CD4-positive, alpha-beta T cell treated with Interleukin-10 for 1 hour (primary cell): Measurements from ENCODE around the gene MED16.
"Not testable (repeated sequence)": the region's sequence is repeated elsewhere in the genome, so short reads cannot be mapped to it uniquely, and the experiment has no call there.

Experiments
- DNase-seq: peaks from one replicate; pipeline ENCODE4 v3.0.0-alpha.2; 2020

MED16 gene

DNA sequence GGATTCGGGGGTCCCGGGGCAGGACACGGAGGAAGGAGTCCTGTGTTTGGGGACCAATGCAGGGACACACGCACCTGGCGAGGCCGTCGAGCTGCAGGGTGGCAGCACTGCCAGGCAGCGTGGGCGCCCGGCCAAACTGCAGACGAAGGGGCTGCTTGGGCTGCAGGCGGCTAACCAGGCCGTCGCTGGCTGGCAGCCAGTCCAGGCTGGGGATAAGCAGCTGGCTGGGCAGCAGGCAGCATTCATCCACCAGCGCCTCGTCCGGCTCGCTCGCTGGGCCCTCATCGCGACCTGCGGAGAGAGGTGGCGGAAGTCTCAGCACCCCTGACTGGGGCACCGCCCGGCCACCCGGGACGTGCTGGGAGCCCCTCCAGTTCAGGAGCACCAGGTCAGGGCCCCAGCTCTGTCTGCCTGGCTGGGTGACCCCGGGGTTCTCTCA lies 22.0 kb downstream of the MED16 start:
- no peak for DNase-seq

DNA sequence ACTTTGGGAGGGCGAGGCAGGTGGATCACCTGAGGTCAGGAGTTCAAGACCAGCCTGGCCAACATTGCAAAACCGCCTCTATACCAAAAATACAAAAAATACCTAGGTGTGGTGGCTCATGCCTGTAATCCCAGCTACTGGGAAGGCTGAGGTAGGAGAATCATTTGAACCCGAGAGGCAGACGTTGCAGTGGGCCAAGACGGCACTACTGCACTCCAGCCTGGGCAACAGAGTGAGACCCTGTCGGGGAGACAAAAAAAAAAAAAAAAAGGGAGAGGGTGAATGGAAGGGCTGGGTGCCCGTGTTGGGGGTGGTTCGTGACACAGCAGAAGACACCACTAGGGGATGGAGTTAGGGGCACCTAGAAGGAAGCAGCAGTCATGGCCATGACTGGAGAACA lies 22.7 kb downstream of the MED16 start:
- DNase-seq = no peak

- no peak for DNase-seq
These were observed 23.5 kb downstream of the MED16 start for GRCh38 chr19:869245-870177.

DNA sequence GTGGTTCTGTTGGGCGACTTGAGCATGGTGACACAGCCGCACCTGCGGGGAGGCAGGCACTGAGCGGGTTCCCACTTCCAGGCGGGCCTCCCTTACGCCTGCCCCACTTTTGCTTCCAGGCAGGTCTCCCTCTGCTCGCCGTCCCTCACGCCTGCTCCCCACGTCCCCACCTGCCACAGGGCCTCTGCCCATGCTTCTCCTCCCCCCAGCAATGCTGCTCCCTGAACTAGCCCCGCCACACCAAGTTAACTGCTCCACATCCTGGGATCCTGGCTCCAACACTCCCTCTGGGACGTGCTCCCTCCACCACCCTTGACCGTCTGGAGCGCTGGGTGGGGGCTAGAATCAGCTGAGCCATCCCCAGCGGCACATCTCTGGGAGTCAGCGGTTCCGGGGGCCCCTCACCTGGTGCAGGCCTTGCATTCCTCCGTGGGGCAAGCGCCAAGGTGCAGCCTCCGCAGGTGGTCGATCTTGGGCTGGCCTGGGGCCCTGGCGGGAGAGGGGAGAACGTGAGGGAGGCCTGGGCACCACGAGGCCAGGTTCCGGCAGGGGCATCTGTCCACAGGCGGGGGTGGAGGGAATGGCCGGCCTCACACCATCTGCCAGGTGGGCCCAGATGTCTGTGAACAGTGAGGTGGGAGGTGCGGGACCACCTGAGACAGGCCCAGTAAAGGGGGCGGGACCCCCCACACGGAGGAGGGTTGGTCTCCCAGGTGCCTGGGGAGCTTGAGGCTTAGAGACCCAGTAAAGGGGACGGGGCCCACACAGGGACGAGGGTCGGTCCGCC lies 24.3 kb downstream of the MED16 start:
- DNase-seq = no peak

- no peak for DNase-seq
These were observed 25.0 kb downstream of the MED16 start for GRCh38 chr19:867855-868457.

DNA sequence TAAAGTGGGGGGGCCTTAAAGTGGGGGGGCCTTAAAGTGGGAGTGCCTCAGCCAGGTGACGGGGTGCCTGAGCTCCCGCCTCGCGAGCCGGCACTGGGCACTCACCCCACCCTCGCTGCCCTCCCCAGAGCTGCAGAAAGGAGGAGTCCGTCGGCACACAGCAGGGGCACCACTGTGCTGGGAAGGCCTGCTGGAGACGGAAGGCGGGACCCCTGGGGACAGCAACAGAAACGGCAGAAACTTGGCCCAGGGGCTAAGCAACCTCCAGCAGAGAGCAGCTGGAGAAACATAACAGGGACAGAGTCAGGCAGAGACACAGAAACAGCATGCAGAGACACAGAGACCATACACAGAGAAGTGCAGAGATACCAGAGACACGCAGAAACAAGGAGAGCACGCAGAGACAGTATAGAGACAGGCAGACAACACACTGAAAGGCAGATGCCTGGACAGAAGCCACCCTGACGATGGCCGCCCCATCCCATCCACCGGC lies 25.6 kb downstream of the MED16 start:
- DNase-seq = no peak

DNA sequence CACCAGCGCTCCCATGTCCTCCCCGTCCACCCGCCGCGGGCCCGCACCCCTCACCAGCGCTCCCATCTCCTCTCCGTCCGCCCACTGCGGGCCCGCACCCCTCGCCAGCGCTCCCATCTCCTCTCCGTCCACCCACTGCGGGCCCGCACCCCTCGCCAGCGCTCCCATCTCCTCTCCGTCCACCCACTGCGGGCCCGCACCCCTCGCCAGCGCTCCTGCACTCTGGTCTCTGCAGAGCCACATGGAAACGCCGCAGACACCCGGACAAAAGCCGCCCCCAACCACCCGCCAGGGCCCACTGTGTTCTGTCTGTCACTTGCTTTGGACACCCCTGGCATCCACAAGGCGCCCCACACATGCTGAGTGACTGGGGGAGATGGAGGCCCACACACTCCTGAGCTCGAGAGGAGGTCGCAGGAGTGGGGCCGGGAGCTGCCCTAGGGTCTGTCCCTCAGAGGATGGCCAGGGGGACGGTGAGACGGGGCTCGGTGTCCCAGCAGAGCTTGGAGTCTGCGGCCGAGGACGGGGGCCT lies 26.2 kb downstream of the MED16 start:
- DNase-seq = no peak

DNA sequence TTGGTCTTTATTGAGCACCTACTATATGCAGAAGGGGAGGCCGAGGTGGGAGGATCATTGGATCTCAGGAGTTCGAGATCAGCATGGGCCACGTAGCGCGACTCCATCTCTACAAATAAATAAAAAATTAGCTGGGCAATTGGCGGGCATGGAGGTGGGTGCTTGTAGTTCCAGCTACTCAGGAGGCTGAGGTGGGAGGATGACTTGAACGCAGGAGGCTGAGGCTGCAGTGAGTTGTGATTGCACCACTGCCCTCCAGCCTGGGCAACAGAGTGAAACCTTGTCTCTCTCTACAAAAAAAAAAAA lies 29.7 kb downstream of the MED16 start:
- DNase-seq = no peak

GRCh38 chr19:862581-863314 lies 30.2 kb downstream of the MED16 start:
- DNase-seq = peak; percentile 85

GRCh38 chr19:861756-862580 lies 31.0 kb downstream of the MED16 start:
- peak; percentile 69 for DNase-seq

DNA sequence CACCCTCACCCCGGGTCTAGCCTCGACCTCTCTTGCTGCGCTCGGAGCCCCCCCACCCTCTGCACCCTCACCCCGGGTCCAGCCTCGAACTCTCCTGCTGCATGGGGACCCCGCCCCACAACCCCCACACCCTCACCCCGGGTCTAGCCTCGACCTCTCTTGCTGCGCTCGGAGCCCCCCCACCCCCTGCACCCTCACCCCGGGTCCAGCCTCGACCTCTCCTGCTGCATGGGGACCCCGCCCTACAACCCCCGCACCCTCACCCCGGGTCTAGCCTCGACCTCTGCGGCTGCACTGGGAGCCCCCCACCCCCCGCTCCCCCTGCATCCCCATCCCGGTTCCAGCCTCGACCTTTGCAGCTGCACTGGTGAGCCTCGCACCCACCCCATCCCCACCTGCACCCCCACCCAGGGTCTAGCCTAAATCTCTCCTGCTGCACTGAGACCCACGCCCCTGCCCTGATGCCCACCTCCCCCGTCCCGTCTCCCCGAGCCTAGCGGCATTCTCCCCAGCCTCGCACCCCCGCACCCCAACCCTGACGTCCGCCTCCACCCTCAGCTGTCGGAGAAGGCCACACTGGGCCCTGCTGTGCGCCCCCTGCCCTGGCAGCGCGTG lies 31.7 kb downstream of the MED16 start:
- DNase-seq = no peak

DNA sequence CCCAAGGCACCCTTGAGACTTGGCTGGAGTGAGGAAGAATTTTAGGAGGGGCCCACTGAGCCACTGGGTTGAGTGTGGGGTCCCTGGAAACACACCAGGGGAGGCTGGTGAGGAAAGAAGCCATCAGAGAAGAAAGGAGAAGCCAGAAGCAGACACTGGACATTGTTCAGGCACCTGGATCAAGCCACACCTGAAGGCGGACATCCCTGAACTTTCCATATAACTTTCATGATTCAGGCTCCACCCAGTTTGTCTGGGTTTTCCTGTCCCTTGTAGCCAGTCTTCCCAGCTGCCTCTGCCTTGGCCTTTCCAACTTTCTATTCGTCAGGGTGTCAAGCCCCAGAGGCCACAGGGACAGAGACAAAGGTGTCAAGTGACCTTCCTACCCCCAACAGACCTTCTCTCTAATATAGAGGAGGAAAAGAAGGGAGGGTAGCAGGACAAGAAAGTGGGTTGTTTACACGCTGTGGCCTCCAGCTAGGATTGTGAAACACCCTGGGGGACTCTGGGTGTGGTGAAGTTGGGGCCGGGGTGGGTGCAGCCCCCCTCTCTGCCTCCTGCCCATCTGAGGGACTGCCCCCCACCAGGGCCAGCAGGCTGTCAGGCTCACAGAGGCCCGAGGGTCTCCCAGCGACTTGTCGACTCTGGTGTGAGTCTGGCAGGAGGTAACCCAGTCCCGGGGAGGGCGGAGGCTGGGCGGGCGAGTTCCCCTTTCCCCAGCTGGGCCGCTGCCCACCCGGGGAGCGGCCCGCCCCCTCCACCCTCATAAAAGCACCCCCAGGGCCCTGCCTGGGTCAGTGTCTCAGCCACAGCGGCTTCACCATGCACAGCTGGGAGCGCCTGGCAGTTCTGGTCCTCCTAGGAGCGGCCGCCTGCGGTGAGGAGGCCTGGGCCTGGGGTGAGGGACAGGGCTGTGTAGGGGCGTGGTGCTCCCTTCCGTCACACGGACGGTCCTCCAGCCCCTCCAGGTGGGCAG lies 33.8 kb downstream of the MED16 start, which contains the start of gene CFD:
CFD (plus strand) TSS at position 797 of the 976 bp plus-strand sequence; CDS start at position 823, 26 bp downstream.
- DNase-seq = no peak

DNA sequence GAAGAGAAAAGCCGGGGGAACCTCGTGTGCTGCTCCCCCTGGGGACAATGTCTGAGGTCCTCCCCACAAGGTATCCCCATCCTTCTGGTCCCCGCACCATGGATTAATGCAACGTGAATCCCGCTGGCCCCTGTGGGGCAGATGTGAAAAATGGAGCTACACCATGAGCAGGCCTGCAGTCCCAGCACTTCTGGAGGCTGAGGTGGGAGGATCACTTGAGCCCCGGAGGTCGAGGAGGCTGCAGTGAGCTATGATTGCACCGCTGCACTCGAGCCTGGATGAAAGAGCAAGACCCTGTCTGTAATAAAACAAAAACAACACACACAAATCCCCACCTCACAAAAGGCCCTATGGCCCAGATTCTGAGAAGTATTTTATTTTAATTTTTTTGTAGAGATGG lies 34.7 kb downstream of the MED16 start:
- no peak for DNase-seq

- no peak for DNase-seq
These were observed 37.3 kb downstream of the MED16 start for GRCh38 chr19:855566-856120.

DNA sequence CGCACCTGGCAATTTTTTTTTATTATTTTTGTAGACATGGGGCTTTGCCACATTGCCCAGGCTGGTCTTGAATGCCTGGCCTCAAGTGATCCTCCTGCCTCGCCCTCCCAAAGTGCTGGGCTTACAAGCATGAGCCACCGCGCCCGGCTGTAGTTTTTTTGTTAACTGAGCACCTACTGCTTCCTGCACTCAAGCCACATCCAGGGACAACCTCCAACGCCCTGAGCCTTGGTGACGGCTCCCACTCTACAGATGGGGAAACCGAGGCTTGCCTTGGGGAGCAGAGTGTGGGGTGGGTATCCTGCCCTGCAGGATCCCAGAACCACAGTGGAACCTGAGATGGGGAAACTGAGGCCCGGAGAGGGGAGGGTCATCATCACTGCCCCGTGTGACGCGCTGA lies 37.8 kb downstream of the MED16 start:
- DNase-seq = no peak

DNA sequence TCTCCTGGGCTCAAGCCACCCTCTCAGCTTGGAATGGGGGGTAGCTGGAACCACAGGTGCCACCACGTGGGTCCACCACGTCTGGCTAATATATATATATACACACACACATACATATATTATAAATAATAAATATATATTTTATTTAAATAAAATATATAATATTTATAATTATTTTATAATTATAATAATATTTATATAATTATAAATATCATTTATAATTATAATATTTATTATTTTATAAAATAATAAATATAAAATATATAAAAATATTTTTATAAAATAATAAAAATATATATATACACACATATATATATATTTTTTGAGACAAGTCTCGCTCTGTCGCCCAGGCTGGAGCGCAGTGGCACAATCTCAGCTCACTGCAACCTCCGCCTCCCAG lies 38.4 kb downstream of the MED16 start:
- DNase-seq = no peak

DNA sequence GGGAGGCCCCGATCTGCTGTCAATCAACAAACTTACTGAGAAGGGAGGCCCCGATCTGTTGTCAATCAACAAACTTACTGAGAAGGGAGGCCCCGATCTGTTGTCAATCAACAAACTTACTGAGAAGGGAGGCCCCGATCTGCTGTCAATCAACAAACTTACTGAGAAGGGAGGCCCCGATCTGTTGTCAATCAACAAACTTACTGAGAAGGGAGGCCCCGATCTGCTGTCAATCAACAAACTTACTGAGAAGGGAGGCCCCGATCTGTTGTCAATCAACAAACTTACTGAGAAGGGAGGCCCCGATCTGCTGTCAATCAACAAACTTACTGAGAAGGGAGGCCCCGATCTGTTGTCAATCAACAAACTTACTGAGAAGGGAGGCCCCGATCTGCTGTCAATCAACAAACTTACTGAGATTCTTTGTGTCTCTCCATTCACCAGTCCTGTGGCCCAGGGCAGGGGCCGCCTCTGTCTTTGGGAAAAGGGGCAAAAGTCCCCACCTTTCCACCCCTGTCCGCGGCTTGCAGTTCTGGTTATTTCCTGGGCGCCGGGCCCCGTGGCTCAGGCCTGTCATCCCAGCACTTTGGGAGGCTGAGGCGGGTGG lies 39.3 kb downstream of the MED16 start:
- DNase-seq = not testable (repeated sequence)

- DNase-seq = no peak
These were observed 39.9 kb downstream of the MED16 start for GRCh38 chr19:853014-853585.
